Muscle of arm (tissue), 12 donors: ENCODE measurements around the gene INPP5A. TPM values are rescaled to one million over a fixed set of nuclear protein-coding genes. Genes with fewer than 3 reads are reported as not detected.
"Not testable (repeated sequence)": the region's sequence is repeated elsewhere in the genome, so short reads cannot be mapped to it uniquely, and the experiment has no call there.

Experiments used
- DNase-seq: peaks from one replicate; pipeline ENCODE4 v3.0.0-alpha.2; 2013
- polyA plus RNA-seq, 12 donors: library from polyadenylated mRNA; unstranded; fragments of 120-200 nt; gene quantifications; one replicate each; pipeline ENCODE4 v1.2.1, GENCODE V29; 2013; ENCODE audit not compliant: insufficient read length in 12 of 12

Gene INPP5A
- polyA plus RNA-seq, 12 donors: 22.2 to 59.4 (median 43.8) TPM; not detected in 1

- not testable (repeated sequence) for DNase-seq
Measured at GRCh38 chr10:132792099-132792498, 254.5 kb downstream of the INPP5A start.

- no peak for DNase-seq
Measured at GRCh38 chr10:132792796-132793195, 255.2 kb downstream of the INPP5A start.

GRCh38 chr10:132793213-132793612, 255.6 kb downstream of the INPP5A start:
- DNase-seq: no peak

GRCh38 chr10:132793871-132794849, 256.6 kb downstream of the INPP5A start:
- DNase-seq: no peak

- no peak for DNase-seq
Measured at GRCh38 chr10:132796846-132797245, 259.3 kb downstream of the INPP5A start.

GRCh38 chr10:132797986-132798385, 260.4 kb downstream of the INPP5A start:
- DNase-seq: not testable (repeated sequence)

- no peak for DNase-seq
Measured at GRCh38 chr10:132798403-132798802, 260.8 kb downstream of the INPP5A start.

GRCh38 chr10:132798876-132799275, 261.3 kb downstream of the INPP5A start:
- no peak for DNase-seq

GRCh38 chr10:132799865-132800264, 262.3 kb downstream of the INPP5A start:
- DNase-seq: no peak

- no peak for DNase-seq
Measured at GRCh38 chr10:132802048-132802447, 264.5 kb downstream of the INPP5A start.

GRCh38 chr10:132802694-132803320, 265.2 kb downstream of the INPP5A start:
- no peak for DNase-seq

- no peak for DNase-seq
Measured at GRCh38 chr10:132803416-132804210, 266.0 kb downstream of the INPP5A start.

- no peak for DNase-seq
Measured at GRCh38 chr10:132804287-132804686, 266.7 kb downstream of the INPP5A start.

GRCh38 chr10:132804785-132805426, 267.3 kb downstream of the INPP5A start:
- no peak for DNase-seq

- no peak for DNase-seq
Measured at GRCh38 chr10:132805599-132805998, 268.0 kb downstream of the INPP5A start.

- DNase-seq: peak; percentile 14
Measured at GRCh38 chr10:132806110-132806509, 268.5 kb downstream of the INPP5A start.

- DNase-seq: no peak
Measured at GRCh38 chr10:132806561-132807003, 269.0 kb downstream of the INPP5A start.

GRCh38 chr10:132807621-132808049, 270.0 kb downstream of the INPP5A start:
- DNase-seq: no peak

- no peak for DNase-seq
Measured at GRCh38 chr10:132808383-132809231, 271.0 kb downstream of the INPP5A start.
